GM19035 (cell line): ENCODE data around the gene PPP5C.
"Not testable (repeated sequence)": the region's sequence is repeated elsewhere in the genome, so short reads cannot be mapped to it uniquely, and the experiment has no call there.

Experiments used
- ATAC-seq: cut with Tn5 transposase; IDR thresholded peaks from one replicate; pipeline ENCODE4 v1.9.1; 2021; ENCODE audit not compliant: unreplicated experiment

Gene PPP5C

GRCh38 chr19:46406976-46407375 is 60.1 kb downstream of the PPP5C start:
- ATAC-seq = no peak

DNA sequence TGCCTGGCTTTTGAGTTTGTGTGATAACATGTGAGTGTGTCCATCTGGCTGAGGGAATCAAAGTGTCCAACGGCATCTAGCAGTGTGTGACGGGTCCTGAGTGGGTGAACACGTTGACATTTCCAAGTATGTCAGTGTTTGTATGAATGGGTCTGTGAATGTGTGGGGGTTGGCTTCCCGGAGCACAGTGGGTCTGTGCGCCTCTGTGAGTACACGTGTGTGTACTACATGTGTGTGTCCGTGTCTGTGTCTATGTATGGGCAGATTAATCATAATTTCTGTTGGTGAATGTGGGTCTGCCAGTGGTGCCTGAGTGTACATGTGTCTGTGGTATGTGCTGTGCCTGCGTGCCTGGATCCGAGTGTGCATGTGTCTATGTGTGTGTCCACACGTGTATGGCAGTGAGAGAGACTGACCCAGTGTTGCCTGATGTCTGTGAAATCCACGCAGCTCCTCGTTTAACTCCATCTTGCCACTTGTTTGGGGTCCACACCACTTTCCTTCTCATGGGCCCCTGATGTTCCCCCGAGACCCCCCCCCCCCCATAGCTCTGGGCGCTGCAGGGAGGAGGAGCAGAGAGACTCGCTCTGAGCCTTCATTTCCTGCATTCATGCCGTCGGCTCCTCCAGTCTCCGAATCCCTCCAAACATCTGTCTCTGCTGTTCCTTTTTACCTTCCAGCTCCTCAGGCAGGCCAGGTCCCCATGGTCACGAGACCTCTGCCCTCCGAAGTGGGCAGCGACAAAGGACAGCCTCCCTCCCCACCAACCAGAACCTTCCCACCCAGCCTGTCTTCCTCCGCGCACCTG is 61.2 kb downstream of the PPP5C start:
- no peak for ATAC-seq

GRCh38 chr19:46408664-46409039 is 61.8 kb downstream of the PPP5C start:
- no peak for ATAC-seq

GRCh38 chr19:46409191-46409590 is 62.3 kb downstream of the PPP5C start:
- ATAC-seq = no peak

GRCh38 chr19:46410205-46411087 is 63.6 kb downstream of the PPP5C start:
- ATAC-seq = no peak

- ATAC-seq = no peak
Observed at GRCh38 chr19:46411088-46411924, 64.4 kb downstream of the PPP5C start.

GRCh38 chr19:46411925-46412649 is 65.2 kb downstream of the PPP5C start:
- ATAC-seq = no peak

GRCh38 chr19:46412650-46413261 is 65.9 kb downstream of the PPP5C start:
- no peak for ATAC-seq

- ATAC-seq = no peak
Observed at GRCh38 chr19:46413262-46414031, 66.6 kb downstream of the PPP5C start, which contains the start of gene CCDC8. CCDC8 (minus strand) TSS chr19:46413564; CDS start chr19:46412810, 754 bp downstream.

- ATAC-seq = not testable (repeated sequence)
Observed at GRCh38 chr19:46414899-46415298, 68.0 kb downstream of the PPP5C start.

GRCh38 chr19:46415804-46416709 is 69.2 kb downstream of the PPP5C start:
- ATAC-seq = not testable (repeated sequence)

DNA sequence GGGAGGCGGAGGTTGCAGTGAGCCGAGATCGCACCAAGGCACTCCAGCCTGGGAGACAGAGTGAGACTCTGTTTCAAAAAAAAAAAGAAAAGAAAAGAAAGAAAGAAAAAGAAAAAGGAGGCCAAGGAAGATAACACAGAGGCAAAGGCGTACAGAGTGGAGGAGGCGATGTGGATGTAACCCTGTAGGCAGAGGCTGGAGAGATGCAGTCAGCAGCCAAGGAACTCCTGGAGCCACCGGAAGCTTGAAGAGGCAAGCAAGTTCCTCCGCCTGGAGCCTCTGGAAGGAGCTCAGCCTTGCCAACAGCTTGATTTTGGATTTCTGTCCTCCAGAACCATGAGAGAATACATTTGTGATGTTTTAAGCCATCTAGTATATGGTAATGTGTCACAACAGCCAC is 73.2 kb downstream of the PPP5C start:
- no peak for ATAC-seq

DNA sequence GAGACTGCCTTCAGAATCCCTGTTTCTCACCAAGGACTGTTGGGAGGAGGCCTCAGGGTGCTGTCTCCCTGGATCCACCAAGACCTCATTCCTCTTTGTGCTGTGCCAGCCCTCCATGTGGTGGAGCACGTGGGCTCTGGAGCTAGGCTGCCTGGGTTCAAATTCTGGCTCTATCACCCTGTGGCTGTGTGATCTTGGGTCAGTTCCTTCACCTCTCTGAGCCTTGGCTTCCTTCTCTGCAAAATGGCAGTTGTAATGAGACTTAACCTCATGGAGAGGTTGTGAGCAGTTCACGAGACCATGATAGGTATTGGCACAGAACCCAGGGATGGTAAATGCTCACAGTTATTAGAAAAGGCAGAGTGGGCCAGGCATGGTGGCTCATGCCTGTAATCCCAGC is 75.5 kb downstream of the PPP5C start:
- no peak for ATAC-seq

GRCh38 chr19:46423188-46423587 is 76.3 kb downstream of the PPP5C start:
- ATAC-seq = no peak

- no peak for ATAC-seq
Observed at GRCh38 chr19:46426035-46426505, 79.2 kb downstream of the PPP5C start.

GRCh38 chr19:46426506-46427162 is 79.7 kb downstream of the PPP5C start:
- no peak for ATAC-seq

DNA sequence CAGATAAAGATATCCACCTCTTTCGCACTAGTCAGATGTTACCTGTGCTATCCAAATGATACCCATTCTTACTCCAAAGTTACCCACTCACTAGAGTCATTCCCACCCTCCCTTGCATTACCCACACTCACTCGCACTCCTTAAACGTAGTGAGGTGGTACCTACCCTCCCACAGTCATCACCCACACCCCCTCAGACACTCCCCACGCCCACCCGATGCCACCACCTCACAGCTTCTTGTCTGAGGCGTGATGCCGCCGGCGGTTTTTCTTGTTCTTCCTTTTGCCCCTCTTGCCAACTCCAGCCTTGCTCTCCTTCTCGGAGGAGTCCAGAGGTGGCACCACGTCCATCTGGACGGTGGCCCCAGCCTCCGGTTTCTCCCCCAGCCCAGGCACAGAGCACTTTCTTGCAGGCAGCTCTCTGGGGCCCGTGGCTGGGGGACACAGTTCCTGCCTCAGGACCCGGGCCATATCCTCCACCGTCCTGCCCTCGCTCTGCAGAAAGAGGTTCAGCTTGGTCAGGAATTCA is 80.7 kb downstream of the PPP5C start:
- ATAC-seq = no peak
